NCI-H187 treated with DMSO at 0.1 percent for 48 hours (cell line): ENCODE measurements around the gene FIG4.
A peak's percentile ranks its signal among the peaks of the same experiment; 100 is the strongest.
"Not testable (repeated sequence)": the region's sequence is repeated elsewhere in the genome, so short reads cannot be mapped to it uniquely, and the experiment has no call there.

Experiments
- DNase-seq: peaks from one replicate; lab custom pipeline; 2025; lab: John Stamatoyannopoulos, UW

The FIG4 gene

GRCh38 chr6:109702791-109703190 is 11.7 kb downstream of the FIG4 start:
- DNase-seq = no peak

- DNase-seq = peak; percentile 67
Observed at GRCh38 chr6:109705258-109705657, 14.2 kb downstream of the FIG4 start.

GRCh38 chr6:109706513-109706912 is 15.4 kb downstream of the FIG4 start:
- DNase-seq = no peak

- not testable (repeated sequence) for DNase-seq
Observed at GRCh38 chr6:109708099-109708498, 17.0 kb downstream of the FIG4 start.

- no peak for DNase-seq
Observed at GRCh38 chr6:109713097-109713496, 22.0 kb downstream of the FIG4 start.

- DNase-seq = no peak
Observed at GRCh38 chr6:109714166-109714565, 23.1 kb downstream of the FIG4 start.

GRCh38 chr6:109714611-109715010 is 23.5 kb downstream of the FIG4 start:
- no peak for DNase-seq

- DNase-seq = no peak
Observed at GRCh38 chr6:109715616-109716015, 24.5 kb downstream of the FIG4 start.

GRCh38 chr6:109717971-109718370 is 26.9 kb downstream of the FIG4 start:
- DNase-seq = no peak

- no peak for DNase-seq
Observed at GRCh38 chr6:109718991-109719390, 27.9 kb downstream of the FIG4 start.

- no peak for DNase-seq
Observed at GRCh38 chr6:109720311-109720710, 29.2 kb downstream of the FIG4 start.

- DNase-seq = no peak
Observed at GRCh38 chr6:109722011-109722410, 30.9 kb downstream of the FIG4 start.

GRCh38 chr6:109722564-109723254 is 31.6 kb downstream of the FIG4 start:
- no peak for DNase-seq

- DNase-seq = not testable (repeated sequence)
Observed at GRCh38 chr6:109725250-109725649, 34.2 kb downstream of the FIG4 start.

- DNase-seq = no peak
Observed at GRCh38 chr6:109736273-109737025, 45.4 kb downstream of the FIG4 start.

GRCh38 chr6:109738255-109738654 is 47.2 kb downstream of the FIG4 start:
- DNase-seq = no peak

- DNase-seq = no peak
Observed at GRCh38 chr6:109738667-109739066, 47.6 kb downstream of the FIG4 start.

- no peak for DNase-seq
Observed at GRCh38 chr6:109739686-109740085, 48.6 kb downstream of the FIG4 start.

GRCh38 chr6:109740787-109741186 is 49.7 kb downstream of the FIG4 start:
- DNase-seq = no peak

- no peak for DNase-seq
Observed at GRCh38 chr6:109743739-109744138, 52.6 kb downstream of the FIG4 start.

GRCh38 chr6:109744779-109745178 is 53.7 kb downstream of the FIG4 start:
- DNase-seq = not testable (repeated sequence)

- no peak for DNase-seq
Observed at GRCh38 chr6:109747221-109747620, 56.1 kb downstream of the FIG4 start.

GRCh38 chr6:109759098-109759955 is 68.2 kb downstream of the FIG4 start:
- DNase-seq = no peak
